ENCODE data around the gene PIF1. TPM values are rescaled to one million over a fixed set of nuclear protein-coding genes. Genes with fewer than 3 reads are reported as not detected.

Gene PIF1
- total RNA-seq, 2 experiments from 2014 or later = 0.22 to 0.27 TPM

DNA sequence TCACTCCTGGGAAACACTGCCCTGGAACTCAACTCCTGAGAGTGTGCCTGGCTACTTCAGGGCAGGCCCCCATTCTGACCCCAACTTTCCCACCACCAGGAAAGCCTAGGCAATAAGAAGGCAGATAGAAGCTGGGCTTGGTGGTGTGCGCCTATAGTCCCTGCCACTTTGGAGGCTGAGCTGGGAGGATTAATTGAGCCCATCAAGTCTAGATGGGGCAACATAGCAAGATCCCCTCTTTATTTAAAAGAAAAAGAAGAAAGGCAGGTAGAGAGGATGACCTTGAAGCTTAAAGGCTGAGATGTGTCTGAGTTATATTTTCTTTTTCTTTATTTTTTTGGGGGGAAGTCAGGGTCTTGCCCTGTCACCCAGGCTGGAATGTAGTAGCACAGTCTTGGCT lies 45.8 kb downstream of the PIF1 start:
- Mint-ChIP-seq H3K9me3 (no peaks in the 10 kb centered on the region), H3K4me3 (no peak overlapping the region), H3K27ac (no peak overlapping the region), H3K27me3 (peaks cover 46% of the 10 kb centered on the region), H3K36me3 (ENCODE audit: low read depth) (no peaks in the 10 kb centered on the region), H3K4me1 (ENCODE audit: low read depth) (no peaks in the 10 kb centered on the region)
- H3K4me3 ChIP-seq (ENCODE audit: low read length) = no peak overlapping the region
- no peak overlapping the region for H3K27ac ChIP-seq (ENCODE audit: low read depth in 1 of 2, low read length in 2 of 2)
- no peak for ATAC-seq (ENCODE audit: poor library complexity)
- ChIA-PET CTCF (no interaction called here), POLR2A (no interaction called here)
- H3K36me3 ChIP-seq (ENCODE audit: insufficient read depth, low read length) = no peaks in the 10 kb centered on the region
- no peaks in the 10 kb centered on the region for H3K9me3 ChIP-seq (ENCODE audit: control insufficient read depth in 1 of 2, insufficient read depth in 1 of 2, low read length in 2 of 2)
- no peak for DNase-seq
- H3K4me1 ChIP-seq (ENCODE audit: insufficient read depth, low read length) = peaks cover 10% of the 10 kb centered on the region
- TF ChIP-seq, protein P1, sequence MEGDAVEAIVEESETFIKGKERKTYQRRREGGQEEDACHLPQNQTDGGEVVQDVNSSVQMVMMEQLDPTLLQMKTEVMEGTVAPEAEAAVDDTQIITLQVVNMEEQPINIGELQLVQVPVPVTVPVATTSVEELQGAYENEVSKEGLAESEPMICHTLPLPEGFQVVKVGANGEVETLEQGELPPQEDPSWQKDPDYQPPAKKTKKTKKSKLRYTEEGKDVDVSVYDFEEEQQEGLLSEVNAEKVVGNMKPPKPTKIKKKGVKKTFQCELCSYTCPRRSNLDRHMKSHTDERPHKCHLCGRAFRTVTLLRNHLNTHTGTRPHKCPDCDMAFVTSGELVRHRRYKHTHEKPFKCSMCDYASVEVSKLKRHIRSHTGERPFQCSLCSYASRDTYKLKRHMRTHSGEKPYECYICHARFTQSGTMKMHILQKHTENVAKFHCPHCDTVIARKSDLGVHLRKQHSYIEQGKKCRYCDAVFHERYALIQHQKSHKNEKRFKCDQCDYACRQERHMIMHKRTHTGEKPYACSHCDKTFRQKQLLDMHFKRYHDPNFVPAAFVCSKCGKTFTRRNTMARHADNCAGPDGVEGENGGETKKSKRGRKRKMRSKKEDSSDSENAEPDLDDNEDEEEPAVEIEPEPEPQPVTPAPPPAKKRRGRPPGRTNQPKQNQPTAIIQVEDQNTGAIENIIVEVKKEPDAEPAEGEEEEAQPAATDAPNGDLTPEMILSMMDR (IDR thresholded peaks at IDR 0.05) = no peak
- peaks cover 7 to 9% of the 10 kb centered on the region in 2 experiments for H3K27me3 ChIP-seq (ENCODE audit: control insufficient read depth in 1 of 2, insufficient read depth in 2 of 2, low read length in 2 of 2)
- intact Hi-C loops (cut with DNase I, micrococcal nuclease) = no loop called here

GRCh38 chr15:64779024-64779423 lies 46.4 kb downstream of the PIF1 start:
- ATAC-seq (ENCODE audit: poor library complexity) (no peak), DNase-seq (no peak)
- Mint-ChIP-seq H3K9me3 (no peaks in the 10 kb centered on the region), H3K36me3 (ENCODE audit: low read depth) (no peaks in the 10 kb centered on the region), H3K27ac (no peak overlapping the region), H3K4me1 (ENCODE audit: low read depth) (no peaks in the 10 kb centered on the region), H3K4me3 (no peak overlapping the region), H3K27me3 (peaks cover 52% of the 10 kb centered on the region)
- TF ChIP-seq, protein P1 (IDR thresholded peaks at IDR 0.05) = no peak
- no peak overlapping the region for H3K27ac ChIP-seq (ENCODE audit: low read depth in 1 of 2, low read length in 2 of 2)
- peaks cover 0 to 4% of the 10 kb centered on the region in 2 experiments for H3K9me3 ChIP-seq (ENCODE audit: control insufficient read depth in 1 of 2, insufficient read depth in 1 of 2, low read length in 2 of 2)
- intact Hi-C loops (cut with DNase I, micrococcal nuclease) = no loop called here
- ChIA-PET CTCF (no interaction called here), POLR2A (no interaction called here)
- peaks cover 15% of the 10 kb centered on the region for H3K4me1 ChIP-seq (ENCODE audit: insufficient read depth, low read length)
- no peak overlapping the region for H3K4me3 ChIP-seq (ENCODE audit: low read length)
- H3K36me3 ChIP-seq (ENCODE audit: insufficient read depth, low read length) = no peaks in the 10 kb centered on the region
- peaks cover 12 to 14% of the 10 kb centered on the region in 2 experiments for H3K27me3 ChIP-seq (ENCODE audit: control insufficient read depth in 1 of 2, insufficient read depth in 2 of 2, low read length in 2 of 2)

- H3K4me3 Mint-ChIP-seq = no peak overlapping the region
- peaks cover 66% of the 10 kb centered on the region for H3K27me3 Mint-ChIP-seq
- Histone ChIP-seq H3K9me3 (ENCODE audit: control insufficient read depth in 1 of 2, insufficient read depth in 1 of 2, low read length in 2 of 2) (peaks cover 0 to 8% of the 10 kb centered on the region in 2 experiments), H3K4me1 (ENCODE audit: insufficient read depth, low read length) (peaks cover 8% of the 10 kb centered on the region), H3K27ac (ENCODE audit: low read depth in 1 of 2, low read length in 2 of 2) (no peak overlapping the region), H3K36me3 (ENCODE audit: insufficient read depth, low read length) (no peaks in the 10 kb centered on the region), H3K4me3 (ENCODE audit: low read length) (no peak overlapping the region), H3K27me3 (ENCODE audit: control insufficient read depth in 1 of 2, insufficient read depth in 2 of 2, low read length in 2 of 2) (peaks cover 26 to 28% of the 10 kb centered on the region in 2 experiments)
- H3K9me3 Mint-ChIP-seq = no peaks in the 10 kb centered on the region
- H3K4me1 Mint-ChIP-seq (ENCODE audit: low read depth) = no peaks in the 10 kb centered on the region
- intact Hi-C loops (cut with DNase I, micrococcal nuclease) = no loop called here
- TF ChIP-seq, protein P1 (IDR thresholded peaks at IDR 0.05) = no peak
- no peaks in the 10 kb centered on the region for H3K36me3 Mint-ChIP-seq (ENCODE audit: low read depth)
- no peak for DNase-seq
- CTCF ChIA-PET = no interaction called here
- H3K27ac Mint-ChIP-seq = no peak overlapping the region
- no peak for ATAC-seq (ENCODE audit: poor library complexity)
- POLR2A ChIA-PET = no interaction called here
Observed at GRCh38 chr15:64776402-64776786, 49.1 kb downstream of the PIF1 start.
